Activated CD4-positive, alpha-beta T cell treated with anti-CD3 and anti-CD28 coated beads, Interleukin-2, amount 50 U/mL, for 24 hours (primary cell): ENCODE results near the gene UQCC2.

Experiments
- DNase-seq, 2 donors: peaks; one replicate each; pipeline ENCODE4 v3.0.0-alpha.2; 2020; ENCODE audit warnings: low read depth in 1 of 2, low spot score in 1 of 2

UQCC2 gene

GRCh38 chr6:33744001-33744848 is 32.7 kb upstream of the UQCC2 start:
- DNase-seq, result peak; percentile 54 to 63

GRCh38 chr6:33742837-33743236 is 31.3 kb upstream of the UQCC2 start:
- no peak for DNase-seq

GRCh38 chr6:33742092-33742491 is 30.6 kb upstream of the UQCC2 start:
- no peak for DNase-seq

- DNase-seq, result no peak
Observed at GRCh38 chr6:33740794-33741193, 29.3 kb upstream of the UQCC2 start.

GRCh38 chr6:33740204-33740608 is 28.7 kb upstream of the UQCC2 start:
- no peak for DNase-seq

- no peak for DNase-seq
Observed at GRCh38 chr6:33739571-33739970, 28.1 kb upstream of the UQCC2 start.

- no peak for DNase-seq
Observed at GRCh38 chr6:33738879-33739278, 27.4 kb upstream of the UQCC2 start.

- no peak for DNase-seq
Observed at GRCh38 chr6:33738153-33738552, 26.7 kb upstream of the UQCC2 start.

GRCh38 chr6:33737267-33738026 is 25.9 kb upstream of the UQCC2 start:
- no peak for DNase-seq

- DNase-seq, result no peak
Observed at GRCh38 chr6:33735216-33735615, 23.7 kb upstream of the UQCC2 start.

GRCh38 chr6:33733709-33734007 is 22.2 kb upstream of the UQCC2 start:
- DNase-seq, result no peak

GRCh38 chr6:33732817-33733708 is 21.6 kb upstream of the UQCC2 start:
- DNase-seq, result no peak

- no peak for DNase-seq
Observed at GRCh38 chr6:33732385-33732784, 20.9 kb upstream of the UQCC2 start.

- DNase-seq, result no peak
Observed at GRCh38 chr6:33731751-33732282, 20.3 kb upstream of the UQCC2 start.

- no peak for DNase-seq
Observed at GRCh38 chr6:33731035-33731434, 19.5 kb upstream of the UQCC2 start.

- no peak for DNase-seq
Observed at GRCh38 chr6:33730611-33731010, 19.1 kb upstream of the UQCC2 start.

GRCh38 chr6:33729059-33729458 is 17.6 kb upstream of the UQCC2 start:
- DNase-seq, result no peak

GRCh38 chr6:33728438-33728837 is 16.9 kb upstream of the UQCC2 start:
- no peak for DNase-seq

GRCh38 chr6:33727932-33728331 is 16.4 kb upstream of the UQCC2 start:
- DNase-seq, result no peak

- no peak for DNase-seq
Observed at GRCh38 chr6:33727126-33727525, 15.6 kb upstream of the UQCC2 start.

GRCh38 chr6:33726696-33727095 is 15.2 kb upstream of the UQCC2 start:
- no peak for DNase-seq
